SHP77 treated with DMSO at 0.1 percent for 48 hours (cell line): ENCODE results near the gene ZNF672.
"Not testable (repeated sequence)": the region's sequence is repeated elsewhere in the genome, so short reads cannot be mapped to it uniquely, and the experiment has no call there.

Experiments
- DNase-seq: peaks from one replicate; lab custom pipeline; 2025; lab: John Stamatoyannopoulos, UW

ZNF672 gene

GRCh38 chr1:248837781-248838356, at the start of gene ZNF672:
Gene ZNF672, plus strand, starts transcription at chr1:248838224. Its CDS starts 9,051 bp downstream, at chr1:248847275.
- DNase-seq, result peak; percentile 96

- no peak for DNase-seq
Observed at GRCh38 chr1:248788327-248788726, 49.7 kb upstream of the ZNF672 start.

GRCh38 chr1:248789337-248789736, 48.7 kb upstream of the ZNF672 start:
- not testable (repeated sequence) for DNase-seq

- no peak for DNase-seq
Observed at GRCh38 chr1:248790456-248790855, 47.6 kb upstream of the ZNF672 start.

- no peak for DNase-seq
Observed at GRCh38 chr1:248791010-248791409, 47.0 kb upstream of the ZNF672 start.

GRCh38 chr1:248792342-248792741, 45.7 kb upstream of the ZNF672 start:
- DNase-seq, result no peak

- no peak for DNase-seq
Observed at GRCh38 chr1:248793592-248793991, 44.4 kb upstream of the ZNF672 start.

- not testable (repeated sequence) for DNase-seq
Observed at GRCh38 chr1:248794663-248795062, 43.4 kb upstream of the ZNF672 start.

GRCh38 chr1:248798791-248799190, 39.2 kb upstream of the ZNF672 start:
- DNase-seq, result no peak

- DNase-seq, result no peak
Observed at GRCh38 chr1:248800459-248800858, 37.6 kb upstream of the ZNF672 start.

GRCh38 chr1:248802454-248802853, 35.6 kb upstream of the ZNF672 start:
- no peak for DNase-seq

GRCh38 chr1:248803501-248803900, 34.5 kb upstream of the ZNF672 start:
- not testable (repeated sequence) for DNase-seq

GRCh38 chr1:248804771-248805681, 33.0 kb upstream of the ZNF672 start:
- DNase-seq, result no peak

GRCh38 chr1:248805876-248806275, 32.1 kb upstream of the ZNF672 start:
- no peak for DNase-seq

GRCh38 chr1:248807067-248807737, 30.8 kb upstream of the ZNF672 start:
- DNase-seq, result no peak

- DNase-seq, result no peak
Observed at GRCh38 chr1:248808876-248809275, 29.1 kb upstream of the ZNF672 start.

- DNase-seq, result no peak
Observed at GRCh38 chr1:248810000-248810726, 27.9 kb upstream of the ZNF672 start.

GRCh38 chr1:248810727-248811513, 27.1 kb upstream of the ZNF672 start:
- DNase-seq, result no peak

GRCh38 chr1:248811514-248812490, 26.2 kb upstream of the ZNF672 start:
- DNase-seq, result no peak
